GM23248 (cell line): ENCODE measurements around the gene ITGA1.

ENCODE experiments used
- EZH2 ChIP-seq: fragments of 200-600 bp; sonication (generic); IDR thresholded peaks from 2 replicates; pipeline ENCODE4 v1.6.1; 2018; ENCODE audit warnings: antibody characterized with exemption, mild to moderate bottlenecking; ENCODE audit not compliant: insufficient read depth, poor library complexity, severe bottlenecking
- EZH2phosphoT487 ChIP-seq: fragments of 200-600 bp; sonication (generic); IDR thresholded peaks from 2 replicates; pipeline ENCODE4 v1.6.1; 2018; ENCODE audit warnings: antibody characterized with exemption, moderate library complexity, mild to moderate bottlenecking, low read depth; ENCODE audit not compliant: insufficient read depth

DNA sequence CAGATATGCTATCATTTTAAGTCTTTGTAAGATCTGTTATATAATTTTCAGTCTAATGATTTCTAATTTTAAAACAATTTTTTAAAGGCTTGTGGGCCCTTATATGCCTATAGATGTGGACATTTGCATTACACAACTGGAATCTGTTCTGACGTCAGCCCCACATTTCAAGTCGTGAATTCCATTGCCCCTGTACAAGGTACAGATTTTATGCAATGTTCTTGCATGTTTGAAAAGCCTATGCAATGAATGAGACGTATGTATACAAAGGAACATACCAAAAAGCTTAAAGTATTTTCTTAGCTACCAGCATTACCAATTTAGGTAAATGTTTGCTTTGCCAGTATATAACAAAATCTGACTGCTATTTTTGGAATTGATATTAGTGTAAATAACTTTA, 77.2 kb downstream of the ITGA1 start:
- TF ChIP-seq EZH2: no peak
- no peak for TF ChIP-seq EZH2phosphoT487
